HL-60/S4 (cell line): ENCODE measurements around the gene GRIA1.

Source experiments
- in situ Hi-C: fragments of 300-500 bp; cut with MboI; formaldehyde crosslinking; loops from 2 replicates; pipeline ENCODE4 v1.14.3; 2022; ENCODE audit warnings: low sequenced_read_pairs

Gene GRIA1

GRCh38 chr5:153490118-153491037 lies at the start of gene GRIA1:
GRIA1 (plus strand) TSS chr5:153490670.
- in situ Hi-C loops = no loop called here

- in situ Hi-C loops = no loop called here
These were observed 44.4 kb upstream of the GRIA1 start for GRCh38 chr5:153445875-153446579.

- in situ Hi-C loops = no loop called here
These were observed 42.9 kb upstream of the GRIA1 start for GRCh38 chr5:153447534-153447933.

DNA sequence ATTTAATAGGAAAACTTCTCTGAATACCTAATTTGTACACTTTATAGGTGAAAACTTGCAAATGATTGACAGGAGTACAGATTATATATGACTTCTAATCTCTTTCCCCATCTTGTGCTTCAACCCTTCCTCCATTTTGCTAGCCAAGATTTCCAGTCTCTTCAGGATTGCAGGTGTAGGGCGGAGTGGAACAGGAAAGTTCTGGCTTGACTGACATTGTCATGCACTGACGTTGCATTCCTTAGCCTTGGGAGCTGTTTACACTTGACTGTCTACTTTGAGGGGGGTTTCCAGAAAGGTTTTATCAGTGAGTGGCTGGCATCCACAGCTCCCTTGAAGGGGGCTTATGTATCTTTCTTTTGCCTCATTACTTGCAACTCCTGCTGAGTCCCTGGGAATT lies 34.1 kb upstream of the GRIA1 start:
- in situ Hi-C loops = no loop called here

DNA sequence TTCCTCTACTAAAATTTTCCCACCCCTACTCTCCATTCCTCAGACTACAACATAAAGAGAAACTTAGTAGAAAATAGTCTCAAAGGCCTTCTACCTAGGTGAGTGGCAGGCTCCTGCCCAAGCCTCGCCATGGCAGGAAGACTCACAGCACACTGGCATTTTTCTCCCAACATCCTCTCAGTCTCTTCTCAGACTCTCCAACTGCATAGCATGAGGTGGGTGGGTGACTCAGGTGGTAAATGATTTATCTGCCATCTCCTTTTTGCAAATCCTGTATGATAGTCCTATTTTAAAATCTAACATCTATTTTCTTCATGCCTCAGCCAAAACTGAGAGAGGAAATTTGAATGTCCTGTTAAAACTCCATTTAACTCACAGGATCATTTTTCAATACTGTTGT lies 33.5 kb upstream of the GRIA1 start:
- in situ Hi-C loops = no loop called here

DNA sequence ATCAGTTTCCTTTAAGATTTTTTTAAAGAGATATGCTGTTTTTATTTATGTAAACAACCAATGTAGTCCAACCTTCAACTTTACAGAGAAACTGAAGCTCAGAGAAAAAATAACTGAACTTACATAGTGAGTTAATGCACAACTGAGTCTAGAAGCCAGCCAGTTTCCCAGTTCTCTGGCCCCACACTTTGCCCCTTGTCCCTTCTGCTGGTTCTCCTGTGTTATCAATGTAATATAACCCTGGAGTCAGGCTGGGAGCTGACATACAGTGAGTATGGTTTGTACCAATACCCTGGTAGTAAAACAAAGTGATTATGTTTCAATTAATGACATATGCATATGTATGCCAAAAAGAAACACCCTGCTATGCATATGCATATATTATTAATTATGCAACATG lies 32.2 kb upstream of the GRIA1 start:
- in situ Hi-C loops = no loop called here

- in situ Hi-C loops = no loop called here
These were observed 31.3 kb upstream of the GRIA1 start for GRCh38 chr5:153459051-153459743.

GRCh38 chr5:153460421-153460820 lies 30.0 kb upstream of the GRIA1 start:
- in situ Hi-C loops = no loop called here

DNA sequence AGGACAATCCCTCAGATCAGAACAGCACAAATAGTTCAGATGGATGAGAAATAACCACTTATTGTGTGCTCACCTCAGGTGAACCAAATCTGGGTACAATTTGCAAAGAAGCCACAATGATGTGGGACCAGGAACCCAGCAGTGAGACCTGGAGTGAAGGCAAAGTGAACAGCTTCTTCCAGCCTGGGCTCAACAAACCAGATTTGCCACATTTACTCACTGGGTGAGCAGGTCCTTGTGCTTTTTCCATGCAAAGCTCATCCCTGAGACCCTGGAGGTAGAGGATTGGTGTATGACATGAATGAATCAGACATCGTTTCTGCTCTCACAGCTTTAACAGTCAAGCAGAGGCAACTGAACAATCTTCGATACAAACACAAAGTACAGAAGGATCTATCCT lies 29.1 kb upstream of the GRIA1 start:
- in situ Hi-C loops = no loop called here

DNA sequence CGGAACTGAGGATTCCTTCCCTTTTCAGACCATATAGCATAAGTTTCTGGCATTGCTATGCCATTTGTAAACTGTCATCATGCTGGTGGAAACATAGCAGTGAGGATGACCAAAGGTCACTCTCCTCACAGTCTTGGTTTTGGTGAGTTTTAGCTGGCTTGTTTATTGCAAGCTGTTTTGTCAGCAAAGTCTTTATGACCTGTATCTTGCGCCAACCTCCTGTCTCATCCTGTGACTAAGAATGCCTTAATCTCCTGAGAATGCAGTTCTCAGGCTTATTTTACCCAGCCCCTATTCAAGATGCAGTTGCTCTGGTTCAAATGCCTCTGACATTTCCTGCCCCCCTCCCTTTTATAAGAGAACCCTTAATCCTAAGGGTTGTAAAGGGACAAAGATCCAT lies 26.7 kb upstream of the GRIA1 start:
- in situ Hi-C loops = no loop called here

- in situ Hi-C loops = no loop called here
These were observed 22.9 kb upstream of the GRIA1 start for GRCh38 chr5:153467546-153467945.

DNA sequence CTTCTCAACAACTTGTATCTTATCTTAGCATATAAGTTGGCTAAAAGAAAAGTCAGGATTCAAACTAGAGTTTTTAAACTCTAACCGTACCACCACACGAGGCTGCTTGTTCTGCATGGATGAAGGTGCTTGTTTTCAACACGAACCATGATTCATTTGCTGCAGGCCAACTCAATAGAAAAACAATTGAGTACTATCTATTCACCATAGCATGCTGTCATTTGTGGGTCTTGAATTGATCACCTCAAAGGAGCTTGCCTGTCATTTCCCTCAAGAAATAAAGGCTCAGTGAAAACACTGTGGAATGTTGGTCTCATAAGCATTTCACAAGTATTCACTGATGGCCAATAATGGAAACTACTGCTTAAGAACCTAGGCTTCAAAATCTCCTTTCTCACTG lies 21.0 kb upstream of the GRIA1 start:
- in situ Hi-C loops = no loop called here

GRCh38 chr5:153470736-153471135 lies 19.7 kb upstream of the GRIA1 start:
- in situ Hi-C loops = no loop called here

DNA sequence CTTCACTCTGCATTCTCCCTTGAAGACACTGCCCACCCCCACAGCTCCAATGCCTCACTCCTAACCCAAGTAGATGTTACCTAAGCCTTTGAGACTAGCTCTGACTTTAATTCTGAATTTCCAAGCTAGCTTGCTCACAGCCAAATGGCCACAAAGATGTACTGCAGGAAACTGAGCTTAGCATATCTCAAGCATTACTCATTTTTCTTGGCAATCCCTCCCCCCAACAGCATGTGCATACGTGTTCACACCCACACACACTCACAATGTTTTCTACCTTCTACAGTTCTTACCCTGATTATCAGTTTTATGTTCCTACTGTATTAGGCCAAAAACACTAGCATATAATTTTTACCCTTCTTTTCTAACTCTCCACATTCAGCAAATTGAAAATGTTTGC lies 13.7 kb upstream of the GRIA1 start:
- in situ Hi-C loops = no loop called here

- in situ Hi-C loops = no loop called here
These were observed 10.1 kb upstream of the GRIA1 start for GRCh38 chr5:153480401-153480800.

GRCh38 chr5:153483482-153483881 lies 7.0 kb upstream of the GRIA1 start:
- in situ Hi-C loops = no loop called here

DNA sequence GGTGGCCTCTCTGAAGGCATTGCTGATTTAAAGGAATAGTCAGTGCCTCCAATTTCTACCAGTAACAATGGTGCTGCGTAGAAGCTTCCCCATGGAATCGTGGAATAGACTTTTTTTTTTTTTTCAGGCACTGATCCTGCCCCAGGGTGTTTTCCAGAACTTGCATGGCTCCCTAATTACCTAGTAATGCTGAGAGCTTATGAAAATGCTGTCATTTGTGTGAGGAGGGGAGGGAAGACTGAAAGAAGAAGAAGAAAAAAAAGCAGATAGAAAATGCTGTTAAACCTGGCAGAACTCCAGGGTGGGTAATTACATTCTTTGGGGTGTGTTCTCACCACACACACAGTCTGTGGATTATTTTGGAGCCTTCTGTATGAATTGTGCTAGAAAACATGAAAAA lies 4.8 kb upstream of the GRIA1 start:
- in situ Hi-C loops = no loop called here

DNA sequence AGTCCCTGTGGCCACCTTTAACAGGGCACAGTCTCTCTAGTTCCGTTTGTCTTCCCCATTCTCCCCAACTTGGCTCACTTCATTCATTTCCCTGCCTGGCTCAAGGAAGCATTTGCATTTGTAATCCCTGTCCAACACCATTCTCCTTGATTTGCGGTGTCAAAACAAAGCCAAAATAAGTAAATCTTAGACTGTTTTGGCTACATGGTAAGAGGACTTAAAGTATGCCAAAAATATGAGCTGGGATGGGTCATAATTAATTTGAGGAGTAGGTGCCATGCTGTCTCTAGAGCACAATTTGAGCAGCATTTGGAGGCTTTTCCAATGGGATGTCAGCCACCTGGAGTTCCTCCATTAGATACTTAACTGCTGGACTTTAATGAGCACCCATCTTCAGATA lies 3.7 kb upstream of the GRIA1 start:
- in situ Hi-C loops = no loop called here

DNA sequence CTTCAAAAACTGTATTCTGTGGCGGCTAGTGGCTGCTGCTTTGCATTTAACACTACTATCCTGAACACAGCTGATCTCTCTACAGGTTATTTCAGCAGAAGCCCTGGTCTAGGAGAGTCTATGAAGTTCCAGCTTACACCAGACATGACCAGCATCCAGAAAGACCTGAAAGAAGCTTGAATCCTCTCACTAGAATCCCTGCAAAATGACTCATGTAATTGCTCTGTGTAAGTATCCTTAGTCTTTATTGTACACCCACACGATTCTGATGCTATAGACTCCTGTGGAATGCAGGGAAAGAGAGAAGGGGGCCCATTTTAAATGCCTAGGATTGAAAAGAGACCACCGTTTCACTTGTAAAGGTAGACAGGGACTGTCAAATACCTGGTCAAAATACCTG lies 859 bp upstream of the GRIA1 start:
- in situ Hi-C loops = no loop called here

DNA sequence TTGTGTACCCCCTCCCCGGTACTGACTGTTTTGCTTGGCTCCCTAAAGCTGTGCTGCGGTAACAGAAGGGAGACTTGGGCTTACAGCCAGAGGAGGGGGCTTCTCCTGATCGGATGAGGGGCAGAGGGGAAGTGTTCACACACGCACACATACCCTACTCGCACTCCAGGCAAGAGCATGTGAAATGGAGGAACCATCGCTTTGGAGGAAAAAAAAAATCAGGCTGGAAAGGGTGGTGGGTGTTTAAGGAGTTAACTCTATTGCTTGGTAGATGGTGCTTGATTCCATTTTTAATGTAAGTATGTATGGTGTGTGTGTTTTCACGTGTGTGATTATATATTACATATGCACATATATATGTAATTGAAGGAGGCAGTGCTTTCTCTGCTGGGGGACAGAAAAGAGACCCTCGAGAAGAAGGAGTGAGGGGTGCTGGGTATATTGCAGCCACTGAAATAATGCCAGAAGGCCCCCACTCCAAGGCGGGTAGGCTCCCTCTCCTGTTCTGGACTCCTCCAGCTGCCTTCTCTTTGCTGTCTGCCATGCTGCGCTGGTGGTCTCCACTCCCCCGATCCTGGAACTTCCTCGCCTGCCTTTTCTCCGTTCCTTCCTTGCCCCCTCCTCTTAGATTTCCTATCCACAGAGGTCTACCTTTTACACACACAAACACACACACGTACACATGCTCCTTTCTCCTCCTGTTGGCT lies 721 bp downstream of the GRIA1 start:
- in situ Hi-C loops = no loop called here

GRCh38 chr5:153491856-153492255 lies 1.4 kb downstream of the GRIA1 start:
- in situ Hi-C loops = no loop called here
